SHP77 treated with DMSO at 0.1 percent for 48 hours (cell line): Measurements from ENCODE around the gene PHF23.

Source experiments
- DNase-seq: peaks from one replicate; lab custom pipeline; 2025; lab: John Stamatoyannopoulos, UW

The PHF23 gene

GRCh38 chr17:7203391-7203790 lies 35.9 kb downstream of the PHF23 start:
- DNase-seq, result no peak

GRCh38 chr17:7196651-7197401 lies 42.4 kb downstream of the PHF23 start:
- no peak for DNase-seq

GRCh38 chr17:7195971-7196370 lies 43.3 kb downstream of the PHF23 start:
- DNase-seq, result no peak

- no peak for DNase-seq
Observed at GRCh38 chr17:7192271-7192937, 46.9 kb downstream of the PHF23 start.

GRCh38 chr17:7191571-7192270 lies 47.5 kb downstream of the PHF23 start:
- DNase-seq, result no peak

- DNase-seq, result no peak
Observed at GRCh38 chr17:7191069-7191468, 48.2 kb downstream of the PHF23 start.

GRCh38 chr17:7190276-7190917 lies 48.9 kb downstream of the PHF23 start:
- DNase-seq, result no peak

GRCh38 chr17:7186241-7186640 lies 53.0 kb downstream of the PHF23 start:
- DNase-seq, result no peak
